GM19023 (cell line): ENCODE measurements around the gene CCNI2.
"Not testable (repeated sequence)": the region's sequence is repeated elsewhere in the genome, so short reads cannot be mapped to it uniquely, and the experiment has no call there.

ENCODE experiments used
- ATAC-seq: cut with Tn5 transposase; IDR thresholded peaks from one replicate; pipeline ENCODE4 v1.9.1; 2021; ENCODE audit warnings: mild to moderate bottlenecking, moderate library complexity; ENCODE audit not compliant: unreplicated experiment

The CCNI2 gene

GRCh38 chr5:132779961-132780360 lies 32.7 kb downstream of the CCNI2 start:
- no peak for ATAC-seq

GRCh38 chr5:132780577-132780976 lies 33.4 kb downstream of the CCNI2 start:
- ATAC-seq: no peak

GRCh38 chr5:132781029-132781428 lies 33.8 kb downstream of the CCNI2 start:
- no peak for ATAC-seq

DNA sequence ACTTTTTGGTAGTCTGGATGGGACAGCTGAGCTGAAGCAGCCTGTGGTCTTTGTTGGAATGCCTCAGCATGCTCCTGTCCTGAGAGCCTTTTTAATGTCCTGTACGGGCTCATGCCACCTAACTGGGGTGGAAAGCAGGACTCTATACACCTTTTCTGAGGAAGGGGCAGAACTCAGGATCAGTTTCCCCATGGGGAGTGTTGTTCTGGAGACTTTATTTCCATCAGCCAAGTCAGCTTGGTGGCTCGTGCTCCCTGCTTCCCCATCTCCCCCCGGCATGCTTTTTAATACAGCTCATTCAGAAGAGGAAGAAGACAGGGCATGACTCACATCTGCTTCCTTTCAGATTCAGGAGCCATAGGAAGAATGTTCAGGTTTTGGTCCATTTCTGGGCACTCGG lies 34.9 kb downstream of the CCNI2 start:
- no peak for ATAC-seq

- ATAC-seq: no peak
Measured at GRCh38 chr5:132785365-132785764, 38.1 kb downstream of the CCNI2 start.

- ATAC-seq: no peak
Measured at GRCh38 chr5:132785864-132786263, 38.6 kb downstream of the CCNI2 start.

DNA sequence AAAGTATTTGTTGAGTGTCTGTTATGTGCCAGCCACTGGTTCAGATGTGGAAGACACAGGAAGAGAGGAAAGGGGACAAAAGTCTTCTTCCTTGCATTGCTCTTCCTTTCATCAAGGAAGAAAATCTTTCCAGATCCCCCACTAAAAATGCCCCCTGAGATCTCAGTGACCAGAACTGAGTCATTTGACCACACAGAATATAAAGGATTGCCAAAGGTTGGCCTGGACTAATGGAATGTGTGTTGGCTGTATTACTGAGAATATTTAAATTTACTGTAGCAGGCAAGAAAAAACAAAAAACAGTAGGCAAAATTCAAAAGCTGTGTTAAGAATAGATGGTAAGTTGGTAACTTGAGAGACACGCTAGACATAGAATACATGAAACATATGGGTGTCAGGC lies 39.9 kb downstream of the CCNI2 start:
- ATAC-seq: no peak

DNA sequence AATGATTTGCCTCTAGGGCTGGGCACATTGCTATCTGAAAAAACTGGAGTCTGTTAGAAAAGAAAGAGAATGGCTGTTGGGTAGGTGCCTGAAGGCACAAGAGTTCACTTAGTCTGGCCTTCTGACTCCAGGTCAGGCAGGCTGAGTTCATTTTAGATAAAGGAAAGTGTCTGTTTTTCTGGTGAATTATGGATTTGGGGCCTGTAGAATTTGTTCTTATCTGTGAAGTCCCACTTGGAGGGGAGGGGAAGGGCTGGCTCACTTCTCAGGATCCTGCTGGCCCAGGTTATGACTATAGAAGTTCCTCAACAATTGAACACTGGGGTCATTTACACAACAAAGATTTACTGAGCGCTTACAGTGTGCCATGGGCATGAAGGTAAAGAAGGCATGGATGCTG lies 41.3 kb downstream of the CCNI2 start:
- no peak for ATAC-seq

DNA sequence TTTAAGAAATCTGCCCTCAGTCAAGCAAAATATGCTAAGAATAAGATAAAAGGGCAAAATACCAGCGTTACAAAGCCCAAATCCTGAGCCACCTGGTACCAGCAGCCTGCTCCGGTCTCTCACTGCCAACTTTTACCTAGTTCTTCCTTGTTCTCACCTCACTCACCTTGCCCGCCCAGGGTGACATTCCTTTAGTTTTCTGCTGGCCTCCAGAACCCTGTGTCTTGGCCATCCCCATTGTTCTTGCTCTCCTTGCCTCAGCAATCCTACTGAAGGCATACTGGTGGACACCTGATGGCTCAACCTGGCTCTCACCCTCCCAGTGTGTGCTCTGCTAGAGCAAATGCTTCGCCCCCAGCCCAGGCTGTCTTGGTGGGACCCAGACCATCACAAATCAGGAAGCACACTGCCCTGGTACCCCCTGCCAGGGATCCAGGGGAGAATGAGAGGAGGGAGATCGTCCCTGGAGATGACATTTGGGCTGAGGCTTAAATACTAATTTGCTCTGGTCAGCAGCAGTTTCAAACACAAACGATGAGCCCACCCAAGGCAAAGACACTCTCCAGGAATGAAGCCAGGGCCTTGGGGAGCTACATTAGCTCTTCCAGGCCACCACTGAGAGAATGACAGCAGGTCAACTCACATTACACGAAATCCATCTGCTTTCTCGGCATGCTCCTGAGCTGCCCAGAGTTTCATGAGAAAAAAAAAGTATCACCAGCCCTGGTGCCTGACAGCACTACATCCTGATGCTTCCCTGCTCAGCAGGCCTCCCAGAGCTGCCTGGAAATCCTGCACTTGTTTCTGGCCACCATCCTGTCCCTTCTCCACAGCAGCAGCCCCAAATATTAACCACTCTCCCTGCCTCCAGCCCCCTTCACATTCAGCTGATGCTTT lies 42.0 kb downstream of the CCNI2 start:
- no peak for ATAC-seq

- no peak for ATAC-seq
Measured at GRCh38 chr5:132790201-132790865, 43.1 kb downstream of the CCNI2 start.

GRCh38 chr5:132791026-132791425 lies 43.8 kb downstream of the CCNI2 start:
- no peak for ATAC-seq

GRCh38 chr5:132797651-132798050 lies 50.4 kb downstream of the CCNI2 start:
- ATAC-seq: no peak

DNA sequence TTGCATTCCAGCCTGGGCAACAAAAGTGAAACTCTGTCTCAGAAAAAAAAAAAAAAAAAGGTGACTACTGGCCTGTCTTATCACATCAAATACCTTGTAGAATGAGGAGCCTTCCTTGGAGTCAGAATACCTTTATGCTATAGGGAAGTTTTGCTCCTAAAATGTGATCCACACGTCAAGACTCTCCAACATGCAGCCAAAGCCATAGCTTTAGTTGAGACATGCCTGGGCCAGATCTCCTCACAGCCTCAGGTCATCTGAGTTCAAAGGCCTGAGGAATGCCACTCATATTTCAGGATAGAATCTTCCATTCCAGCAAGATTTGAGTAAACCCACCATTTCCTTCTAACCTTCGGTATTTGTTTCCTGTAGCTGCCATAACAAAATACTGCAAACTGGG lies 52.2 kb downstream of the CCNI2 start:
- no peak for ATAC-seq

DNA sequence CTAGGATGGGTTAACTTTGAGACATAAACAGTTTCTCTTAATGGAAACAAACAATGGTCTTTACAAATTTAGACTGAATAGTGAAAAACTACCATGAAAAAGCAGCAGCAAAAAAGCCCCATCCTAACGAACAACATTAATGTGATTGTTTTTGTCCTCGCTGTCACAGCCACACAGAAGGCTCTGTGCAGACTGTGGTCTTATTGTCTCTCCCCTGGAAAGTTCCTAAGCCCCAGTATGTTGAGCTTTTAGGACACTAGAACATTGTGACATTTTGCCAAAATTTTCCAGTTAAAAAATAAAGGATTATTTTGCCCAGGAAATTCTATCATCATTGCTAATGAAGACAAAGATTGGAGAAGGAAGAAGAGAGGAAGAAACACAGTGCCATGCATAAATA lies 53.3 kb downstream of the CCNI2 start:
- ATAC-seq: no peak

DNA sequence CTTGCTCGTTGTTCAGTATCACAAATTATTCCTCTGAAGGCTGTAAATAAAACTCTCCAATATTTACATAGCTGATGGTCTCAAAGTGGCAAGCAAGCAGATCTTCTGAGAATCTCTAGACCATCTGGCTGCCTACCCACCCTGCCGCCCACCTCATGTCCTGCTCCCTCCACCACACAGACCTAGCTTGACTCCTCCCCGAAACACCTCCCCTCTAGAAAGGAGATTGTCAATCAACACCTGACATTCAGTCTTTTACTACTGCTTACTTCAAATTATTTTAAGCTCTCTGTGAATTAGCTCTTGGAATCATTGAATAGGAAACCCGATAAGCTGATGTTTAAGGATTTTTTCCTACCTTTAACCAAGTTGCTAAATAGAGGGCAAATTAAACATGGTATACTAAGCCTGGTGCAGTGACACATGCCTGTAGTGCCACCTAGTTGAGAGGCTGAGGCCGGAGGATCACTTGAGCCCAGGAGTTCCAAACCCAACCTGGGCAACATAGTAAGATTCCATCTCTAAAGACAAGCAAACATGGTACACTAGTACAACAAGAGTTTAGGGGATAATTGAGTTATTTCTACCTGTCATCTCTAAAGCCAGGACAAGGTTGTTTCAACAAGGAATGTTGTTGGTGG lies 54.9 kb downstream of the CCNI2 start:
- no peak for ATAC-seq

DNA sequence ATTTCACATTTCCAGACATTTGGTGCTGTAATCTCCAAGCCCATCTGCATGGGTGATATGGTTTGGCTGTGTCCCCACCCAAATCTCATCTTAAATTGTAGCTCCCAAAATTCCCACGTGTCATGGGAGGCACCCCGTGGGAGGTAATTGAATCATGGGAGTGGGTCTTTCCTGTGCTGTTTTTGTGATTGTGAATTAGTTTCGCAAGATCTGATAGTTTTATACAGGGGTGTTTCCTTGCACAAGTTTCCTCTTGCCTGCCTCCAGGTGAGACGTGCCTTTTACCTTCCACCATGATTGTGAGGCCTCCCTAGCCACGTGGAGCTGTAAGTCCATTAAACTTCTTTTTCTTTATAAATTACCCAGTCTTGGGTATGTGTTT lies 55.5 kb downstream of the CCNI2 start:
- ATAC-seq: not testable (repeated sequence)
